PC-3 (cell line): Measurements from ENCODE around the gene CRIM1. TPM values are rescaled to one million over a fixed set of nuclear protein-coding genes. Genes with fewer than 3 reads are reported as not detected.
A peak's percentile ranks its signal among the peaks of the same experiment; 100 is the strongest.

Experiments used
- ATAC-seq: fragments of 200-7000 bp; cut with Tn5 transposase; 2 replicates; pipeline ENCODE4 v1.9.1; 2020; ENCODE audit warnings: mild to moderate bottlenecking, moderate library complexity
- BruUV-seq: library from RNA; stranded (reverse); fragments of 400-500 nt; replicated peaks from 2 replicates; lab custom pipeline; 2021; lab: Mats Ljungman, UMichigan
- CTCF ChIA-PET: fragments of 300-600 bp; sonication (Branson Sonifier 250); formaldehyde crosslinking; loops from one replicate; lab custom pipeline; 2022; ENCODE audit warnings: antibody characterized with exemption; lab: Charles Lee
- POLR2A ChIA-PET: fragments of 300-600 bp; sonication (Branson Sonifier 250); formaldehyde crosslinking; loops from one replicate; lab custom pipeline; 2022; ENCODE audit warnings: antibody characterized with exemption; ENCODE audit not compliant: unreplicated experiment; lab: Charles Lee
- DNase-seq: peaks from one replicate; pipeline ENCODE4 v3.0.0-alpha.2; 2015
- H2AFZ ChIP-seq: fragments of 300-600 bp; sonication (generic); 2 replicates; pipeline ENCODE4 v1.6.0; 2016; ENCODE audit warnings: antibody characterized with exemption, low read length
- H3F3A ChIP-seq: fragments of 300-600 bp; sonication (generic); one replicate; pipeline ENCODE4 v1.6.0; 2017; ENCODE audit warnings: antibody characterized with exemption, low read length, control low read depth, mild to moderate bottlenecking; ENCODE audit not compliant: unreplicated experiment
- H3K27ac ChIP-seq: fragments of 300-600 bp; sonication (generic); 2 replicates; pipeline ENCODE4 v1.5.1; 2016; ENCODE audit warnings: mild to moderate bottlenecking, low read length
- H3K27me3 ChIP-seq: fragments of 300-600 bp; sonication (generic); 2 replicates; pipeline ENCODE4 v1.6.1; 2016; ENCODE audit warnings: low read length, mixed read lengths
- H3K36me3 ChIP-seq: fragments of 300-600 bp; sonication (generic); 2 replicates; pipeline ENCODE4 v1.6.1; 2016; ENCODE audit warnings: low read depth, mixed run types, low read length, mixed read lengths
- H3K4me1 ChIP-seq: fragments of 300-600 bp; sonication (generic); 2 replicates; pipeline ENCODE4 v1.5.1; 2016; ENCODE audit warnings: low read length; ENCODE audit not compliant: insufficient read depth
- H3K4me2 ChIP-seq: fragments of 300-600 bp; sonication (generic); 2 replicates; pipeline ENCODE4 v1.6.0; 2016; ENCODE audit warnings: low read length
- H3K4me3 ChIP-seq: fragments of 300-600 bp; sonication (generic); 2 replicates; pipeline ENCODE4 v1.5.1; 2016; ENCODE audit warnings: mild to moderate bottlenecking, low read length, mixed read lengths
- H3K79me2 ChIP-seq: fragments of 300-600 bp; sonication (generic); 2 replicates; pipeline ENCODE4 v1.6.1; 2017; ENCODE audit warnings: low read length, mixed read lengths
- H3K9ac ChIP-seq: fragments of 300-600 bp; sonication (generic); 2 replicates; pipeline ENCODE4 v1.6.0; 2016; ENCODE audit warnings: mild to moderate bottlenecking, low read length
- H3K9me2 ChIP-seq: fragments of 300-600 bp; sonication (generic); replicated peaks from 2 replicates; pipeline ENCODE4 v1.6.1; 2016; ENCODE audit warnings: mixed run types, low read length, mixed read lengths
- H3K9me3 ChIP-seq: fragments of 300-600 bp; sonication (generic); 2 replicates; pipeline ENCODE4 v1.6.1; 2016; ENCODE audit warnings: low read length, mixed read lengths
- H4K20me1 ChIP-seq: fragments of 300-600 bp; sonication (generic); 2 replicates; pipeline ENCODE4 v1.6.1; 2016; ENCODE audit warnings: low read length, mixed read lengths
- EZH2 ChIP-seq: fragments of 300-600 bp; sonication (generic); IDR thresholded peaks from one replicate; pipeline ENCODE4 v1.6.1; 2017; ENCODE audit warnings: antibody characterized with exemption, mild to moderate bottlenecking, low read length; ENCODE audit not compliant: unreplicated experiment
- EZH2phosphoT487 ChIP-seq: fragments of 300-600 bp; sonication (generic); IDR thresholded peaks from 2 replicates; pipeline ENCODE4 v1.6.1; 2018; ENCODE audit warnings: mild to moderate bottlenecking, antibody characterized with exemption, low read length, borderline replicate concordance
- intact Hi-C: fragments of 100-400 bp; cut with micrococcal nuclease; formaldehyde crosslinking; loops from 2 replicates; pipeline ENCODE4 v1.9.0; 2023
- total RNA-seq: library from RNA; depleted of rRNA; stranded (reverse); fragments of >200 nt; gene quantifications from 2 replicates; pipeline ENCODE4 v1.2.3, GENCODE V29; 2014
- TF ChIP-seq, protein P1 (sequence below): fragments of 300-600 bp; sonication (generic); conservative IDR thresholded peaks from 2 replicates; pipeline ENCODE4 v1.5.1; 2017; ENCODE audit warnings: antibody characterized with exemption, low read depth, mild to moderate bottlenecking, low read length

Gene CRIM1
- total RNA-seq, 1 experiment from 2014 or later, result 70.7 TPM

DNA sequence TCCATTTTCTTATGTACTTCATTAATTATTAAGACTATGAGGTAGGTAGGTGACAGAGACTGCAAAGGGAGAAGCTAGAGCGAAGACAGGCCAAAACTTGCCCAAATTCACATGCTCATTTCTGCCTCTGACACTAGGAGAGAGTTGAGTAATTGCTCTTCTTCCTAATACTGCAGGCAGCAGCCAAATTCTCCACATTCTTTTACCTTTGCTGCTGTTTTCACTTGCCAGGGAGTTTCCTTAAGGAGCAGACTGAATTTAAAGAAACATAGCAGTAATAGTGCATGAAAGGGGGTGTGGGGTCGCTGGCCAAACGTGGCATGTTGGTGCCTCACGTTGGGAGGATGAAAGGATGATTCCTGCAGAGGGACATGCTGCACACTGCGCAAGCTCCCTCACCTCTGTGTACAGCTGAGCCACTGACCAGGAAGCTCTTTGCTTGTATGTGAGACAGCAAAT, 12.3 kb downstream of the CRIM1 start:
- DNase-seq (peak; percentile 47), ATAC-seq (peak; percentile 23; the same call in 1 of the 2 replicates)
- Histone ChIP-seq H4K20me1 (peaks cover 71% of the 10 kb centered on the region), H3K9ac (no peak overlapping the region), H3K36me3 (peaks cover 4% of the 10 kb centered on the region; the same call in 1 of the 2 replicates), H3K27me3 (no peaks in the 10 kb centered on the region), H3K4me1 (peaks cover 72% of the 10 kb centered on the region), H3K79me2 (peaks cover 100% of the 10 kb centered on the region), H3K4me2 (peak overlapping the region; percentile 64), H2AFZ (no peak overlapping the region), H3K4me3 (no peak overlapping the region; the same call in 1 of the 2 replicates), H3F3A (peaks cover 7% of the 10 kb centered on the region), H3K27ac (no peak overlapping the region), H3K9me3 (no peaks in the 10 kb centered on the region), H3K9me2 (no peaks in the 10 kb centered on the region)
- POLR2A ChIA-PET, result no interaction called here
- no TSS peak for BruUV-seq
- no peak for TF ChIP-seq EZH2
- CTCF ChIA-PET, result interaction anchor here (0.7 to 1.0 kb wide), 2 partner anchors 15 to 71 kb away, joined by 3 to 4 read pairs; no protein-coding TSS in a partner anchor
- intact Hi-C loops, result loop anchor here (1.0 kb wide), 1 partner anchor 10 kb away; no protein-coding TSS in a partner anchor

DNA sequence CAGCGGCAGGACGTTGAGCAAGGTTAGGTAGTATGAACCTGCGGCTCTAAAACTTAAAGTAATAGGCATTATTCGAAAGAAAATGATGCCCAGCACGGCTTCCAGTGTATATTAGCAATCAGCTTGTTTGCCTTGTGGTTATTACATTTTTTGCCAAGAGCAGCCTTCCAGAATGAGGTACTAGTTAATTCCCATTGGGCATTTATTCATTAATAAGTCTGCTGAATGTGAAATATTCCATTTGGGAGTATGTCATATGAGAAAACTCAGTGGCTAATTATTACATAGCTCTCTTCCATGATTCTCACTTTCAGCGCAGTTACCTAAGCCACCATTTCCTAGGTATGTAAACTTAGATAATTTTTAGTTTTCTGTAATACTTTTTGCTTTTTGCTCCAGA, 12.9 kb downstream of the CRIM1 start:
- no peak overlapping the region for H3K9ac ChIP-seq
- TF ChIP-seq EZH2, result no peak
- no peak for TF ChIP-seq EZH2phosphoT487
- TF ChIP-seq, protein P1, sequence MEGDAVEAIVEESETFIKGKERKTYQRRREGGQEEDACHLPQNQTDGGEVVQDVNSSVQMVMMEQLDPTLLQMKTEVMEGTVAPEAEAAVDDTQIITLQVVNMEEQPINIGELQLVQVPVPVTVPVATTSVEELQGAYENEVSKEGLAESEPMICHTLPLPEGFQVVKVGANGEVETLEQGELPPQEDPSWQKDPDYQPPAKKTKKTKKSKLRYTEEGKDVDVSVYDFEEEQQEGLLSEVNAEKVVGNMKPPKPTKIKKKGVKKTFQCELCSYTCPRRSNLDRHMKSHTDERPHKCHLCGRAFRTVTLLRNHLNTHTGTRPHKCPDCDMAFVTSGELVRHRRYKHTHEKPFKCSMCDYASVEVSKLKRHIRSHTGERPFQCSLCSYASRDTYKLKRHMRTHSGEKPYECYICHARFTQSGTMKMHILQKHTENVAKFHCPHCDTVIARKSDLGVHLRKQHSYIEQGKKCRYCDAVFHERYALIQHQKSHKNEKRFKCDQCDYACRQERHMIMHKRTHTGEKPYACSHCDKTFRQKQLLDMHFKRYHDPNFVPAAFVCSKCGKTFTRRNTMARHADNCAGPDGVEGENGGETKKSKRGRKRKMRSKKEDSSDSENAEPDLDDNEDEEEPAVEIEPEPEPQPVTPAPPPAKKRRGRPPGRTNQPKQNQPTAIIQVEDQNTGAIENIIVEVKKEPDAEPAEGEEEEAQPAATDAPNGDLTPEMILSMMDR, result no peak
- intact Hi-C loops, result loop anchor here (1.0 kb wide), 1 partner anchor 10 kb away; no protein-coding TSS in a partner anchor
- peaks cover 100% of the 10 kb centered on the region for H3K79me2 ChIP-seq
- DNase-seq (no peak), ATAC-seq (no peak)
- peaks cover 71% of the 10 kb centered on the region for H4K20me1 ChIP-seq
- no peak overlapping the region for H2AFZ ChIP-seq
- CTCF ChIA-PET, result interaction anchor here (0.7 to 1.0 kb wide), 2 partner anchors 15 to 70 kb away, joined by 3 to 4 read pairs; no protein-coding TSS in a partner anchor
- H3K4me1 ChIP-seq, result peaks cover 77% of the 10 kb centered on the region
- no peak overlapping the region; the same call in 1 of the 2 replicates for H3K4me3 ChIP-seq
- no TSS peak for BruUV-seq
- H3K4me2 ChIP-seq, result peak overlapping the region; percentile 64
- peaks cover 7% of the 10 kb centered on the region for H3F3A ChIP-seq
- POLR2A ChIA-PET, result interaction anchor here (0.5 to 0.6 kb wide), 2 partner anchors 36 to 138 kb away, joined by 6 to 7 read pairs; no protein-coding TSS in a partner anchor
- no peaks in the 10 kb centered on the region for H3K9me2 ChIP-seq
- H3K27me3 ChIP-seq, result no peaks in the 10 kb centered on the region
- H3K27ac ChIP-seq, result no peak overlapping the region
- H3K9me3 ChIP-seq, result no peaks in the 10 kb centered on the region
- peaks cover 4% of the 10 kb centered on the region; the same call in 1 of the 2 replicates for H3K36me3 ChIP-seq

DNA sequence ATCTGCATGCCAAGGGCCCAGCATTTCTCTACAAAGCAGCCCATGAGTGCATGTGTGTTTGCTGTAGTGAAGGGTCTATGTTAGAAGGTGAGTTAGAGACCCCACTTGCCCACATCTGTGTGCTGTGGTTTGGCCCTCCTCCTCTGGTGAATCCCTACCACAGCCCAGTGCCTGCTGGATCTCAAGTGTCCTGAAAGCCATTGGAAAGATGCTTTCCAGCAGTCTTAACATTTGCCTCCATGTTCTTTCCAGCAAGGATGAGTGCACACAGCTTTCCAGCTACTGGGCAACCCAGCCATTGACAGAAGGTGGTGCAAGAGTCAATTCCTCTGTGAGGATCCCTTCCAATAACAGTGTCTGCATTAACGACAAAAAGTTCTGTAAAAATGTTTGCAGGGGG, 13.6 kb downstream of the CRIM1 start:
- H2AFZ ChIP-seq, result no peak overlapping the region
- no TSS peak for BruUV-seq
- no peak overlapping the region for H3K27ac ChIP-seq
- CTCF ChIA-PET, result no interaction called here
- no peaks in the 10 kb centered on the region for H3K9me3 ChIP-seq
- POLR2A ChIA-PET, result interaction anchor here (0.6 kb wide), 1 partner anchor 79 kb away, joined by 7 read pairs; no protein-coding TSS in a partner anchor
- peaks cover 85% of the 10 kb centered on the region for H3K4me1 ChIP-seq
- peaks cover 100% of the 10 kb centered on the region for H3K79me2 ChIP-seq
- DNase-seq (no peak), ATAC-seq (no peak)
- no peak overlapping the region for H3K4me3 ChIP-seq
- intact Hi-C loops, result no loop called here
- peaks cover 7% of the 10 kb centered on the region for H3F3A ChIP-seq
- peaks cover 4% of the 10 kb centered on the region; the same call in 1 of the 2 replicates for H3K36me3 ChIP-seq
- TF ChIP-seq EZH2 (no peak), EZH2phosphoT487 (no peak)
- TF ChIP-seq, protein P1, result no peak
- peaks cover 71% of the 10 kb centered on the region for H4K20me1 ChIP-seq
- H3K4me2 ChIP-seq, result 0 out of 2 replicates have a peak overlapping the region, but pooled peaks have one; percentile 77
- no peak overlapping the region for H3K9ac ChIP-seq
- H3K27me3 ChIP-seq, result no peaks in the 10 kb centered on the region
- H3K9me2 ChIP-seq, result no peaks in the 10 kb centered on the region
